Fibroblast of gingiva (primary cell): ENCODE results near the gene MGAT5.

Experiments used
- DNase-seq: peaks from one replicate; pipeline ENCODE4 v3.0.0-alpha.2; 2011; ENCODE audit warnings: low read depth

MGAT5 gene

DNA sequence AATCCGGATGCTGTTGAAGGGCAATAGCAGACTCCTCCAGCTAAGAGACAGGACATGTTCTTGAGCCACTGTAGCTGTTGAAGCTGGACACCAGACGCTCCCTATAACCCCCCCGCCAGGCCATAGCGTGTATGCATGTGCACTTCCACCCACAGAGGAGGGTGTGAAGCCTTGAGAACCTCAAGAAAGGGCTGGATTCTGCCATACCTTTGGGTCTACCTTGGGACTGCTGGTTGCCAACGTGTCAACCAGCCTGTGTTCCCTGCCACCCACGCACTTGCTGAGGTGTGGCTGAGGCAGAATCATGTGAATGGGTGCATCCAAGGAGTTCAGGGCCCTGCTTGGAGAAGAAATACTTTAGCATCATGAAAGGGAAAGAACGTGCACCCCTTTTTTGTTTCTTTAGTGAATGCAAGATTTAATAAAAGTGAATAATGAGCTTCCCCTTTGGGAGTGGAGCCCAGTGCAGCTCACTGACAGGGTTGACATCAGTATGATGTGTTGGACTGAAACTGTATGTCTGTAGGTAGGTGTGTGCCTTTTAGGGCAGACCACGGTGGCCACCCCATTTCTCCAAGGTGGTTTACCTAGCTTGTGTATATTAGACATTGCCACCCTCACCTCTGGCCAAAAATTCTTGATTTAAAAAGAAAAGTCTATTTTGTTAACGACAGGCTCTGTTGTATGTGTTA lies 198.3 kb downstream of the MGAT5 start:
- no peak for DNase-seq

DNA sequence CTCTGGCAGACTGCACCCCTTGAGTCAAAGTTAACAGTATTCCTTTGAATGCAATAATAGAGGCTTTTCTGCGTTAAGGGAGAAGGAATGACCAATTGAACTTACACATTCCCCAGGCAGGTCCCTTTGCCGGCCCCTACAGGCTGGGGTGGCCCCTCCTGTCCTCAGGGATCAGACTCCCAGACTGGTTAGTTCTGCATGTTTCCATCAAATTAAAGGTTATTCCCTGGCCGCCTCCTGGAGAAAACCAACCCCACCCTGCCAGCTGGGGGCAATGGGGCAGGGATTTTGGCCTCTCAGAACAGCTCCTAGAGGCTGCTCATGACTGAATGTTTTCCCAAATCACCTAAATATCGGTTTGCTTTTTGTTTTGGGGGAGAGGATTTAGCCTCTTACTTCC lies 199.6 kb downstream of the MGAT5 start:
- no peak for DNase-seq

DNA sequence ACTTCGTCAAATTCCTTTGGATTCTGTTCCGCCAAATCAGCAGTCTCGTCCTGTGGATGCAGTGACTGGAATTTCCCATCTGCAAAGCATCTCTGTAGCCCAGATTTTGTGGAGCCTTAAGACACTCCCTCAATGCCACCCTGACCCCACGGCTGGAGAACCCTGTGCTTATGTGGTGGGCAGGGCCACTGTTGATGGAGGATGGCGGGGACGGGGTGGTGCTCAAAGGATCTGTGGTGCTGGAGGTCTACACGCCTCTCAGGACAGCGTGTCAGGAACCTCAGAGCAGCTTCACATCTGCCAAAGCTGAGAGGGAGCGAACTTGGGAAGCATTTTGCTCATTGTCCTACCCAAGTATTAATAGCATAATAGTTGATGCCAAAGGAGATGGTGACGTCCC lies 200.1 kb downstream of the MGAT5 start:
- DNase-seq: no peak

DNA sequence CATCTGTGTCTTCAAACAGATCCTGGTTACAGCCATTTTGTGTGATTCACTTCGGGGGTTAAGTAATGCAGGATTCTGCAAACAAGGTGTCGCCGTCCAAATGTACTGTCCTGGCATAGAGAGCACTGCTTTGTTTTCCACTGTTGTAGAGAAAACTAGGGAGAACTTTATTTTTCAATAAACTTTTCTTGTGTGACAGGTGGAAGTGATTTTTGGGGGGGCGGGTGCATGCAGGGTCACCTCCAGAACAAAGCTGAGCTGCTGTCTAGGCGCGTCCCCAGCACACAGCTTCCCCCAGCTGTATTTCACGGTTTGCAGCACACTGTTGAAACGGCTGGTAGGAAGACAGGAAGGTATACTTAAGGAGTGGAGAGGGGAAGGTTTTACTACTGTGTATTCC lies 200.6 kb downstream of the MGAT5 start:
- DNase-seq: no peak

DNA sequence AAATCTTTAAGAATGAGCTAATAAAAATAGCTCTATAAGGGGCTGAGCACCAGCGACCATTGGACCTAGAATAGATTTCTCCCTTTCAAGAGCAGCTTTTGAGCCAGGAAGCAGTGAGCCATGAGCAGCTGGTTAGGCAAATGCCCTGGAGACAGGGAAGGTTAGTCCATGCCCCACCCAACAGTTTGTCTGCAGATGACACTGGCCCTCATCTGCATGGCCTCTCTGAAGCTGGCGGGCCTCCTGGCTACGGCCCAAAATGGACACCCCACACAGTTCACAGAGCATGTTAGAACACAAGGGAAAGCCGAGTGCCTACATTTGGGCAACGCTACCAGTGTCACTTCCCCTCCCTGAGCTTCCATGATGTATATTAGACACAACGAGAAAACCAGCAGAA lies 201.1 kb downstream of the MGAT5 start:
- no peak for DNase-seq

DNA sequence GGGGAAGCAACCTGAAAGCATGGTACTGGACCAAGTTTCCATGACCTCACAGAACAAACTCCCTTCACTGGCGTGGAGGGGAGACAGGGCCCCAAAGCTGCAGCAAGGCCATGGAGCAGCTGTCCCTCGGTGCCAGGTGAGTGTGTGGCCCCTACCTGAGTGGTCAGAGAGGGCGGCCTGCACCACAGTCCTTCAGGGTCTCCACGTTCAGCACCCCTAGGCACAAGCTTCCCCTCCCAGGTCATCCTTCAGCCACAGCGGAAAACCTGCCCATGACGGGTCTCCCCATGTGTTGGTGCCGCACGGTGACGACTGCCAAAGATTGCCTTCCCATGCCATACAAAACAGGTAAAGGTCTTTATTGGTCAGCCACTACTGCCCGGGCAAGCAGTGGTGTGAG lies 201.6 kb downstream of the MGAT5 start:
- no peak for DNase-seq

DNA sequence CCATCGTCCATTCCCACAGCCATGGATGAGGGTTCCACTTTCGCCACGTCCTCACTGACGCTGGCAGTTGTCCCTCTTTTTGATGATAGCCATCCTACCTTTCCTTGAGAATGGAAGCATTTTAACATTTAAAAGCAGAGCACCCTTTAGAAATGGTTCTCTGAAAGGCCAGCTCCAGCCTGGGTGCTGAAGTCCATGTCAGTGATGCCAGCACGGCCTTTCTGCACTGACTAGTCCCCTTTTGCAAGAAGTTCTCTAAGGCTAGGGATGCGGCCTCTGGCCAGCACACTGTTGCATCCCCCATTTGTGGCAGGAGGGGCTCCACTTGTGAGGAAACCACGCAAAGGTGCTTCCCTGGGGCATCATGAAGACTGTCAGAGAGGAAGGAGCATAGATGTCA lies 203.5 kb downstream of the MGAT5 start:
- no peak for DNase-seq

DNA sequence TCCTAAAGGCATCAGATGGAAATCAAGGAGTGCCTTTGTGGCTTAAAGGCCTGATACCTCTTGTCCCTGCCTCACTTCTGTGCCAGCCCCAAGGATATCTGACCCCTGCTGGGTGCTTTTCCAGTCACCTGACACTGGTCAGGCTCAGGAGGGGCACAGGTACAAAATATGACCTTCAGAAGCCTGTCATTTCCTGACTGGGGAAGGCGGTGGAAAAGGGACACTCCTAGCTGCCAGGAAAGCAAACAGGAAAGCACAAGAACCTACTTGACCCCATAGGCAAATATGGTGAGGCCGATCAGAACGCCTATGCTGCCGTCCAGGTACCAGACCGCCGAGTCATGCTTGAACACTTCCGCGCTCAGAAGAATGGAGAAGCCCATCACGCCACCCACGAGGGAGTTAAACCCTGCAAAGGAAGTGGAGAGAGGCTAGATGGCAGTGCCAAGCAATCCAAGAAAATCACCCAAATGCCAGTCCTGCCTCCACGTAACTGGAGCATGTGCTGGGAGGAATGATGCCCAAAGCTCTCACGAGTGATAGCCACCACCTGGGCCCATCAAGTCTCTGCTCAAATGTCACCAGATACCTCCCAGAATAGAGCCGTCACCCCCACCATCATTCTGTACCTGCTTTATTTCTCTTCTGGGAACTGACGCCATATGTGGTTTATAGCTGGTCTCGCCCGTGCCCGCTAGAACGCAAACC lies 204.0 kb downstream of the MGAT5 start:
- no peak for DNase-seq

DNA sequence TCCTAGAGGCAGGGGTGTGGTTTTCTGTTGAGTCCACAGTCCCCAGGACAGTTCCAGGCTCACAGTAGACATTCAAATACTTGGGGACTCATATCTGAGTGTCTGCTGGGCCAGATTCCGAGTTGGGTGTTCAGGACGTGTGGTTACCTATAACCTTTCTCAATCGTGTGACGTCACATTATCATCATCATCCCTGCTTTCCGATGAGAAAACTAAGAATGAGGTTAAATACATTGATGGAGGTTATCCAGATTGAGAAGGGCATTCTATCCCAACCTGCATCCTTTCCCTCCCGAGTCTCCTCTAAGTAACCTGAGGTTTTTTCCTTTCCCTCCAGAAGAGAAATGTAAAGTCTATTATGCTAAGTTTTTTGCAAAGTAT lies 204.6 kb downstream of the MGAT5 start:
- DNase-seq: no peak

DNA sequence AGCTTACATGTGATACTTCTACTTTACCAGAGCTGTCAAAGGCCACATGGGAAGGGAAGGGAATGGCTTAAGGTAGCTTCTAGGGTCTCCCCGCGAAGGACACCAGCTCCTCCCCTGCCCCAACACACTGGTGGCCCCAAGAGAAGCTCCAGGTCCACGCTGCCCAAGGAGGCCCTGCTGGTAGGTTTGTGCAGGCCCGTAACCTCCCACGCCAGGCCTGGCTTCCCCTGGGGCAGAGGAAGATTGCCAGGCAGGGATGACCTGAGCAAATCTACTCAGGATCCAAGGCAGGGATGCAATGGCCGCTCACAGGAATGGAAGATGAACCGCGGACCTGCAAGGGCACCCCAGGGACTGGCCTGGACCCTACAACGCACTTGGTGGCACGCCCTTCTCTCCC lies 205.1 kb downstream of the MGAT5 start:
- no peak for DNase-seq

DNA sequence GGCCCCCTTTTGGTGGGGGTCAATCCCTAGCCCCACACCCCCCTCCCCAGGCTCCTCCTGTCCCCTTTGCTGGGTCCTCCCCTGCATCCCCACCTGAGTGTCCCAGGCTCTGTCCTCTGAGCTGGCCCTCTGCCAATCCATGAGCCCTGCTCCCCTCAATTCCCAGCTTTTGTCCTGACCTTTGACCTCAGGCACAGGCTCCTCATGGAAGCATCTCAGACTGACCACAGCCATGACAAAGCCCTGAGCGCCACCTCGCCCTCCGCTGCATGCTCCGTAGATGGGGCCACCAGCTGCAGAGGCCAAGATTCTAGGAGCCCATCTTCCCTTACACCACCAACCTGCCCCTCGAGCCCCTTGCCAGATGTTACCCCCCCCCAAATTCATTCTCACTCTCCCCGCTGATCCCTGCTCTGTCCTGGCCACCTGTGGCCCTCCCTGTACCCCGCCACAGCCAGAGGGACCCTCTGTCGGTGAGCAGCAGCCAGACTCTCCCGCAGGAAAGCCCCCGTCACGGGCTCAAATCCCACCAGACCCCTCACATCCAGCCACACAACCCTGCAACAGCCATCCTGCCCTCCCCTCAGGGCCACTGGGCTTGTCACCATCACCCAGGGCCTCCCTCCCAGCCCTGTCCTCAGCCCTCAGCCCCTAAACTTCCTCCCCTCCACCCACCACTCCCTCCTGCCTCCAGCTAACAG lies 206.0 kb downstream of the MGAT5 start:
- no peak for DNase-seq

DNA sequence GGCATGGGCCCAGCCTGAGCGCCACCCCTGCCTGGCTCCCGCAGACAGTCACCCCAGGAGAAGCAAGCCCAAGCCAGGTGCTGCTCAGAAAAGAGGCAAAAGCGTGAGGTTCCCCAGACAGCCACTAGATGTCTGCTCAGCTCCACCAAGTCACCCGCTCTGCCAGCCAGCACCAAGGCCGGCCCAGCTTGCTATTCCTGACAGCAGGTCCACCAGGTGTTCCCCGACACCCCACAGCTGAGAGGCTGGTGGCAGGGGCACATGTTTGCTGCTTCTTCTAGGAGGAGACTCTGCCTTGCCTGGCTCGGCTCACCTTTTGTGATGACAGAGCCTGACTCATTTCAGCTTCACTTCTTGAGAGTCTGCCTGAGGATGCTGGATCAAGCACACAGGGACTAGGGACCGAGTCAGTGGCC lies 206.7 kb downstream of the MGAT5 start:
- DNase-seq: peak; percentile 43

DNA sequence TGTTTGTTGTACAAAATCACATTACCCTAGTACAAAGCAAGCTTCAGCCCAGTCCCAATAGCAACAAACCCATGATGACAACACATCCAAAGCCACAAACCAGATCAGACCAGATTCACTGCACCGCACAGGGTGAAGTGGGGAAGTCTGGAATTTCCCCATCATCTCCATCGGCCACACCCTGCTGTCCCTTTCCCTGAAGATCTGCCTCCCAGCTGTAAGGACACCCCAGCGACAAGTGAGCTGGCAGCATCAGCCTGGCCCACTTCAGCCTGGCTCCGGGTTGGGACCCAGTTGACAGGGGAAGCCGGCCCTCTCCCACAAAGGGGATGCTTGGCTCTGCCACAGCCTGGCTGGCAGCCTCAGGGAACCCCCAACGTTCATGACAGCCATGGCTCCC lies 207.6 kb downstream of the MGAT5 start:
- DNase-seq: peak; percentile 6

DNA sequence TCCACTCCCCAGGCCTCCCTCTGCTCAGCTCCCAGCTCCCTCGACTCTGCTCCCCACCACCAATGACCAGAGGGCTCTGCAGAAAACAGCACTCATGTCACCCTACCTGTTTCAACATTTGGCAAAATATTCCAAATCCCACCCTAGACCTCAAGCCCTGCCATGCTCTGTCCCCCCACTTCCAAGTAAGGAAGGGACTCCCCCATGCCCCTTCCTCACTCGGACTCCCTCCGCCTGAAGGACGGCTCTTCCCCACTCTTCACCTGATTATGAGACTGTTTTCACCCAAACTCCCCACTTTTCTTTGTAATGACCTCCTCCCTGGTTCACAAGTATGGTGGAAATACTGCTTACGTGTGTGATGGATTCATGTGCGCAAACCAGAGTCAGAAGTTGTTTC lies 208.4 kb downstream of the MGAT5 start:
- DNase-seq: no peak

DNA sequence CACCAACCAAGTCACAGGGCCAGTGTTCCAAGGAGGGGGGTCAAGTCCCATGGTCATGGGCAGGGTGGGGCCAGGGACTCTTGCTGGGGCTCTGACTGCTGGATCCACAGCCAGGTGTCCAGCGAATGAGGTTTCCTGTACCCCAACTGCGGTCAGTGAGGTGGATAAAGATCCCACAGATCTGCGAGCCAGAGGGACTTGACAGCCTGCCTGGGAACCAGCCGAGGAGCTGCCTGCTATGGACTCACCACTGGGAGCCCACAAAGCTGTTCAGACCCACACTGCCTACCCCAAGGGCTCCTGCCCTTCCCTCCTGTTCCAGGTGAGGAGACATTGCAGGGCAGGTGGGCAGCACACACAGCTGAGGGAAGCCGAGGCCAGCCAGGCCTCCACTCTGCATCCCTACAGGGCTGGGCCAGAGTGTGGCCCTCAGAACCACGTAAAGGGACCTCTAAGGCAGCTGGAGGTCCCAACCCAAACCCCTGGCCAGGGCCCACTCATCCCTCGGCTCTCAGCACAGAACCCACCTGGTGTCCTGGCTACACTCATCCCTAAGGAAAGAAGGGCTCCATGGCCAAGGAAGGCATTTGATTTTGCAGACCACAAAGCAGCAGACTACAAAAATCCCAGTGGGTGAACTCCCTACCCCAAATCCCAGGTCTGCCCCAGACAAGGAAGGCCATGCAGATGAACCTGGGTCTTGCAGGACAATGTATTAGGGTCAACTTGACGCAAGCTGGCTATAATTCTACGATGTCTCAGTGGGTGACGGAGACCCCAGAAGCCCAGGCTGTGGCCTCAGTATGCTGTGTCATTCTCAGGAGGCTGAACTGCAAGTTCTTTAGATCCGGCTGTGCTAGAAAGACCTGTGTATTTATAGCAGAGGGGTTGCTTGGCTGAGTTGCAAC lies 209.2 kb downstream of the MGAT5 start:
- DNase-seq: no peak

DNA sequence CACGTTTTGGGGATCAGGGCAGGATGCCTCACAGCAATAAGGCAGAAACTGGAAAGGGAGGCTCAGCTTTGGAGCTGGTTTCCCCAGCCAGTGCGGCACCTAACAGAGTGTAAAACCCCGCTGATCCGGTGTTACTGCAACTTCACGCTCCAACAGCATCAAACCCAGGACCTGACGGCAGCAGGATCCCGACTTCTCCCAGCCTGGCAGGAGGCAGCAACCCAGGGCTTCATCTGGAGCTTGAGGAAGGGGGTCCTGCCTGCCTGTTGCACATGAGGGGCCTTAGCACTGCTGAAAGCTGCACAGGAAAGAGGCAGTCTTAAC lies 209.8 kb downstream of the MGAT5 start:
- no peak for DNase-seq

DNA sequence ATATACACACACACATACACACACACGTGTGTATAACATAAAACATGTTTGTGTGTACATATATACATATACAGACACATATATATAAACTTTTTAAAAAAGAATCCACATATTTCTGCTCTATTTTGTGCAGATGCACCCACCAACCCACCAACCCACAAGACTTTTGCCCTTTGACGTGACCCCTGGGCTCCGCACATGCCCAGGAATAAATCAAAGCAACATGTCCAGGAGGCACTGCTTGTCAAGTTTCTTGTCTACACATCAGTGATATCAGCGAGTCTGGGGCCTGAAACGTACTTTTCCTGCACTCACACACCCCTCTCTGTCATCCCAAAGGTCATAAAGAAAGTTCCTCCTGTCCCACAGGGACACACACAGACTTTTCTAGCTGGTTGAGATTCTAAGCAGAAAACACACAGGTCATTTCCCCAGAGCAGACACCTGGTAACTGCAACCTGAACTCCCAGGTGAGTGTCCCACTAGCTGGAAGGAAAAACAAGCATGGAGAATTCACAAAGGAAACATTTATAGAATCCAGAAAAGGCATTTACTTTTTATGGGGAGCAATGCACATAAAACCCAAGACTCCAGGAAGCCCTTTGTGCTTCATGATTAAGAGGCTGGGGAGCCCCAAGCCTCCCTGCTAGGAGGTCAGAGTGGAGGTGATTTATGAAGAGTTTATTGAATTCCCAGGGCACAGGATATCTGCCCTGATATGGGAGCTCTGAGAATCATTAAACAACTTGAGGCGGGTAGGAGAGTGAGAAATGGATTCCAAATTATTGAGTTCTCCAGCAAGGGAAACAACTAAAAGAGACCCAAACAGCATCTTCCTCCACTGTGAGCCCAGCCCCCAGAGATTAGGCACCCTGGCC lies 211.6 kb downstream of the MGAT5 start:
- no peak for DNase-seq

DNA sequence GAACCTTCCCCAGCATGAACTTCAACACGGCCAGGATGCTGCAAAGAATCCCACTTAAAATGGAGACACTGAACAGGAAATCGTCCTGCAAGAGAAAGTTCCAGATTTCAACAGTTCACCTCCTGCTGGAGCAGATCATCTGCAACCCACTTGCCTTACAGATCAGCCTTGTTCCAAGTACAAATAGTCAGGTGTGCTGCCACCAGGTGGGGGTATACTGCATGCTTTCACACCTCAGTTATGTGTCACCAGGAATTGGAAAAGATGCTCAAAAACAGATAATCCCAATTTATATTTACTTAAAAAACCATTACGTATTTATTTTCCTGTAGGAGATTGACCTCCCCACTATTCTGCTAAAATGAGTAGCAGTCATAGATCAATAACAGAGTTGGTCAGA lies 212.3 kb downstream of the MGAT5 start:
- no peak for DNase-seq

DNA sequence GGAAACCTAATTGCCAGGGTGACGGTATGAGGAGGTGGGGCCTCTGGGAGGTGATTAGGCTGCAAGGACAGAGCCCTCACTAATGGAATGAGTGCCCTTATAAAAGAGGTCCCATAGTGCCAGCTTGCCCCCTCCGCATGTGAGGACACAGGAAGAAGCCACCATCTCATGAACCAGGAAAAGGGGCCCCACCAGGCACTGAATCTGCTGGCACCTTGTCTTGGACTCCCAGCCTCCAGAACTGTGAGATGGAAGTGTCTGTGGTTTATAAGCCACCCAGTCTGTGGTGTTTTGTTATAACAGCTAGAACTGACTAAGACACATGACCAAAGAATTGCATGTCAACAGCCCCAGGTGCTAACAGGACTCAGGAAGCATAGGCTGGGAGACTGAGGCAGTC lies 214.3 kb downstream of the MGAT5 start:
- DNase-seq: no peak

DNA sequence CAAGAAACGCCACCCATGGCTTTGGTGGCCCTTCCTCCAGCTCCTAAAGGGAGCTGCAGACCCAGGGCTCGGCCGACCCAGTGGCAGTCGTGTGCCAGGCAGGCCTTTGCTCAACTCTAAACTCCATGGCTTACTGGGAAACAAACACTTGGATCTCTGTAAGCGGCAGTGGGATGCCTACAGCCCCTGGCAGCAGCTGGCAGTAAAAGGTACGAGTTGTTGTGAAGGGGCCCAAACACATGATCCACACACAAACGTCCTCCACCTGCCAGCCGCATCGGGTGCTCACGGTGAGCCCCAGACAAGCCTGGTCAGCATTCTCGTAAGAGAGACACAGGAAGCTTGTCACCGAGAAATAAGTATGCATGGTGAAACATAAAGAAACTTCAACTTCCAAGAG lies 214.9 kb downstream of the MGAT5 start:
- no peak for DNase-seq

DNA sequence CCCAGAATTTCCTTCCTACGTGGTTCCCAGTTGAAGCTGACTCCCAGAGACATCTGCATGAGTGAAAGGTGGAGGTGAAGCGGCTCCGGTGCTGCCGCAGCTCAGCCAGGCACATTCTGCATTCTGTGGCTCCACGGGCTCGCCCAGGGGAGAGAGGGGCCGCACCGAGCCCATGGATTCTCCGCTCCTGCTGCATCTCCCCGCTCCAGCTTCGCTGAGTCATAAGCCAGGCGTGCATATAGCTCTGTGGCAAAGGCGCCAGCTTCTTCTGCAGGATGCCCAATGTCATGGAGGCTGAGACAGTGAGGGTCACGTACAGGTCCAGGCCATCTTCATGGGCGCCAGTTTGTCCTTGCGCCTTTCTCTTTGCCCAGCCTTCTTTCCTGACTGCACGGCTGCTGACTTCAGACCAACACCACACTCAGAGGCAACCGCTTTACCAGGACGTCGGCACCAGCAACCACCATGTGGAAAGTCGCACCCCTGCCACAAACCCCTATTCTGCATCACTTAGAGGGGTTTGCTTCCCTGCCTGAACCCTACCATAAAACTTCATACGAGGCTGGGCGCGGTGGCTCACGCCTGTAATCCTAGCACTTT lies 215.7 kb downstream of the MGAT5 start:
- no peak for DNase-seq
